Chondrocyte (in vitro differentiated cells): ENCODE measurements around the gene ITGA2B. TPM values are rescaled to one million over a fixed set of nuclear protein-coding genes. Genes with fewer than 3 reads are reported as not detected.

Source experiments
- DNase-seq: peaks from one replicate; pipeline ENCODE4 v3.0.0; 2021; ENCODE audit warnings: mixed read lengths, low spot score
- H3K27ac Mint-ChIP-seq: one replicate; pipeline ENCODE4 v1.8.0; 2021; ENCODE audit warnings: mild to moderate bottlenecking, moderate library complexity, mixed read lengths; ENCODE audit not compliant: unreplicated experiment
- H3K27me3 Mint-ChIP-seq: 2 replicates; pipeline ENCODE4 v1.8.0; 2021; ENCODE audit warnings: low read depth, mixed read lengths
- H3K36me3 Mint-ChIP-seq: 2 replicates; pipeline ENCODE4 v1.8.0; 2021; ENCODE audit warnings: low read depth, mixed read lengths
- H3K4me1 Mint-ChIP-seq: 2 replicates; pipeline ENCODE4 v1.8.0; 2021; ENCODE audit warnings: low read depth, mild to moderate bottlenecking, mixed read lengths
- H3K4me3 Mint-ChIP-seq: one replicate; pipeline ENCODE4 v1.8.0; 2021; ENCODE audit warnings: mild to moderate bottlenecking, moderate library complexity, mixed read lengths; ENCODE audit not compliant: unreplicated experiment
- H3K9me3 Mint-ChIP-seq: 2 replicates; pipeline ENCODE4 v1.8.0; 2021; ENCODE audit warnings: low read depth, mixed read lengths
- CTCF ChIP-seq: fragments of 200-600 bp; sonication (generic); IDR thresholded peaks from 2 replicates; pipeline ENCODE4 v1.5.0; 2021; ENCODE audit warnings: antibody characterized with exemption, mild to moderate bottlenecking, moderate library complexity
- total RNA-seq: library from RNA; stranded (reverse); gene quantifications from 3 replicates; pipeline ENCODE4 v1.2.1, GENCODE V29; 2021

Gene ITGA2B
- total RNA-seq, 1 donor from 2014 or later: 2.2 TPM

DNA sequence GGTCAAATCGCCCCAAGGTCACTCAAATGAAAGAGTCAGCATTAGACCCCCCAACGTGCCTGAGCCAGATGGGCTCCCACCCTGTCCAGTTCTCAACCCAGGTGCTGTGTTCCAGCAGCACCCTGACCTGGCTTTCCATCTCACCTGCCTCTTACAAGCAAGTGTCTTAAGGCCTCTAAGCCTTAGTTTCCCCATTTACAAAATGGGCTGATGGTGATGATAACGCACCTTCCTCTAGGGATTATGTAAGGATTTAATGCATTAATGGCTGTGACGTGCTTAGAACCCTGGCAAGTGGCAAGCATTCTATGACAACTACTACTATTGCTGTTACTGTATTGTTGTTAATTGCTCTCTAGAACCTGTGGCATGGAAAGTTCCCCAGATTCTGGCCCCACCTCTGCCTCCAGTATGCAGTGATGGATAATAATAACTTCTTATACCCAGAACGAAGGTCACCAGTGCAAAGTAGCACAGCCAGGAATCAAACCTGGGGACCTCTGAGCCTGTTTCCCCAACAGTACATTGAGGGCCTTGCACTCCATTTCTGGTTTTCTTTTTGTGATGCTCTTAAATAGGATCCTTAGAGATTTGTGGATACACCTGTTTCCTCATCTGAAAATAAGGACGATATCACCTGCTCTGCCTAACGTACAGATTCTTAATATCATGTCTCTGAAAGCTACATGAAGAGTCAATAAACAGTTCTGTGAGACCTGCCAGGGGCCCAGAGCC lies 61.6 kb downstream of the ITGA2B start:
- DNase-seq: no peak
- no peak overlapping the region for H3K4me3 Mint-ChIP-seq
- H3K27me3 Mint-ChIP-seq: no peaks in the 10 kb centered on the region
- H3K9me3 Mint-ChIP-seq: no peaks in the 10 kb centered on the region
- no peak for TF ChIP-seq CTCF
- peaks cover 27% of the 10 kb centered on the region for H3K4me1 Mint-ChIP-seq
- no peaks in the 10 kb centered on the region for H3K36me3 Mint-ChIP-seq
- no peak overlapping the region for H3K27ac Mint-ChIP-seq

- H3K27ac Mint-ChIP-seq: peak overlapping the region; percentile 74
- TF ChIP-seq CTCF: no peak
- DNase-seq: no peak
- H3K4me3 Mint-ChIP-seq: peak overlapping the region; percentile 24
- no peaks in the 10 kb centered on the region for H3K9me3 Mint-ChIP-seq
- peaks cover 1% of the 10 kb centered on the region for H3K36me3 Mint-ChIP-seq
- H3K4me1 Mint-ChIP-seq: peaks cover 27% of the 10 kb centered on the region
- no peaks in the 10 kb centered on the region for H3K27me3 Mint-ChIP-seq
These were observed 62.5 kb downstream of the ITGA2B start for GRCh38 chr17:44326861-44327444.

DNA sequence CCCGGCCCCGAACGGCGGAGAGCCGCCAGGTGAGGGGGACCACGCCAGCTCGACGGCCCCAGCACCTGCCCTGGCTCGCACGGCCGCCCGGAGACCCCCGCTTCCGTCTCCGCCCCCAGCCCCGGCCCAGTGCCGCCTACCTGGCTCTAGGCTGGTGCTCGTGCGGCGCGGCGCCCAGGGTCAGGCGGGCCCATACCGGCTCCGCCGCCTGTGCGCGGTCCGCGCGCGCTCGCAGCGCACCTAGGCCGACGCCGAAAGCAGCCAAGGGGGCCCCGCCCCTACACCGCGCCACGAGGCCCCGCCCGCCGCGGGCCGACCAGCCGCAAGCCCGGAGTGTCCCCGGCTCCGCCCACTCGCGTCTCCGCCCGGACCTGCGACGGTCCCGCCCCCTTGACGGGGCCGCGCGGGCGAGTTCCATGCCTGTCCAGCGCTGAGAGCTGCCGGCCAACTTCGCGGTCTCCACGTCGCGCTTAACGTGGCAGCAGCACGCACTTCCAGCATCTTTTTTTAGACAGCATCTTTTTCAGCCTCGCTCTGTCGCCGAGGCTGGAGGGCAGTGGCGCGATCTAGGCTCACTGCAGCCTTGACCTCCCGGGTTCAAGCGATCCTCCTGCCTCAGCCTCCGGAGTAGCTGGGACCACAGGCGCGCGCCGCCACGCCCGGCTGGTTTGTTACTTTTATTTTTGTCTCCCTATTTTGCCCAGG lies 64.7 kb downstream of the ITGA2B start, which contains the start of gene SLC25A39:
TSS of gene SLC25A39 (minus strand) at position 253 of the 705 bp plus-strand sequence. CDS start 1,261 bp downstream, outside the sequence.
- TF ChIP-seq CTCF: peak; percentile 4
- H3K36me3 Mint-ChIP-seq: peaks cover 9% of the 10 kb centered on the region
- DNase-seq: no peak
- H3K27me3 Mint-ChIP-seq: no peaks in the 10 kb centered on the region
- H3K4me3 Mint-ChIP-seq: peak within 1 kb of the TSS; percentile 90
- H3K27ac Mint-ChIP-seq: peak within 1 kb of the TSS; percentile 95
- H3K4me1 Mint-ChIP-seq: peaks cover 24% of the 10 kb centered on the region
- H3K9me3 Mint-ChIP-seq: no peaks in the 10 kb centered on the region

- H3K27ac Mint-ChIP-seq: peak overlapping the region; percentile 8
- peaks cover 13% of the 10 kb centered on the region for H3K36me3 Mint-ChIP-seq
- peak; percentile 2 for TF ChIP-seq CTCF
- H3K4me1 Mint-ChIP-seq: peaks cover 24% of the 10 kb centered on the region
- no peaks in the 10 kb centered on the region for H3K9me3 Mint-ChIP-seq
- peaks cover 3% of the 10 kb centered on the region for H3K27me3 Mint-ChIP-seq
- no peak for DNase-seq
- peak overlapping the region; percentile 87 for H3K4me3 Mint-ChIP-seq
These were observed 65.3 kb downstream of the ITGA2B start for GRCh38 chr17:44324092-44324570.
